H9 (cell line): ENCODE data around the gene ADAM29. TPM values are rescaled to one million over a fixed set of nuclear protein-coding genes. Genes with fewer than 3 reads are reported as not detected.

Experiments used
- DNase-seq: peaks from one replicate; pipeline ENCODE4 v3.0.0-alpha.2; 2017
- H2AFZ ChIP-seq: one replicate; pipeline ENCODE4 v1.6.1; 2013; ENCODE audit warnings: mild to moderate bottlenecking, low read length, control low read depth, moderate library complexity
- H2AK5ac ChIP-seq: 2 replicates; pipeline ENCODE4 v1.6.1; 2013; ENCODE audit warnings: low read length, control low read depth, mixed read lengths; ENCODE audit not compliant: insufficient read length
- H2BK120ac ChIP-seq: one replicate; pipeline ENCODE4 v1.6.1; 2013; ENCODE audit warnings: low read depth, mild to moderate bottlenecking, low read length, control low read depth, inconsistent platforms; ENCODE audit not compliant: poor library complexity, severe bottlenecking
- H2BK12ac ChIP-seq: 2 replicates; pipeline ENCODE4 v1.6.1; 2013; ENCODE audit warnings: low read length, control low read depth, mixed read lengths, low read depth; ENCODE audit not compliant: insufficient read length
- H2BK15ac ChIP-seq: 2 replicates; pipeline ENCODE4 v1.6.1; 2013; ENCODE audit warnings: low read depth, low read length, control low read depth
- H2BK20ac ChIP-seq: one replicate; pipeline ENCODE4 v1.6.1; 2013; ENCODE audit warnings: low read depth, mild to moderate bottlenecking, low read length, control low read depth, inconsistent platforms; ENCODE audit not compliant: poor library complexity, severe bottlenecking
- H2BK5ac ChIP-seq: 2 replicates; pipeline ENCODE4 v1.6.1; 2013; ENCODE audit warnings: low read length, control low read depth, mixed read lengths; ENCODE audit not compliant: insufficient read length
- H3K14ac ChIP-seq: 2 replicates; pipeline ENCODE4 v1.6.1; 2013; ENCODE audit warnings: low read length, control low read depth; ENCODE audit not compliant: insufficient read depth
- H3K18ac ChIP-seq: 2 replicates; pipeline ENCODE4 v1.6.1; 2013; ENCODE audit warnings: low read depth, mild to moderate bottlenecking, mixed read lengths, low read length, control low read depth; ENCODE audit not compliant: insufficient read length
- H3K23ac ChIP-seq: 2 replicates; pipeline ENCODE4 v1.6.1; 2013; ENCODE audit warnings: low read length, control low read depth, mixed read lengths, low read depth; ENCODE audit not compliant: insufficient read length
- H3K23me2 ChIP-seq: 2 replicates; pipeline ENCODE4 v1.6.1; 2013; ENCODE audit warnings: low read depth, mild to moderate bottlenecking, mixed read lengths, low read length, control low read depth; ENCODE audit not compliant: insufficient read length, poor library complexity, severe bottlenecking
- H3K27ac ChIP-seq: 2 replicates; pipeline ENCODE4 v1.5.1; 2013; ENCODE audit warnings: low read length, control low read depth, mixed read lengths, low read depth; ENCODE audit not compliant: insufficient read length
- H3K27me3 ChIP-seq: 2 replicates; pipeline ENCODE4 v1.6.1; 2013; ENCODE audit warnings: low read length, control low read depth, inconsistent platforms; ENCODE audit not compliant: insufficient read depth
- H3K4ac ChIP-seq: 2 replicates; pipeline ENCODE4 v1.6.1; 2013; ENCODE audit warnings: low read depth, mild to moderate bottlenecking, control low read depth, inconsistent platforms, low read length, moderate library complexity
- H3K4me1 ChIP-seq: 2 replicates; pipeline ENCODE4 v1.6.1; 2013; ENCODE audit warnings: low read length, control low read depth, inconsistent platforms; ENCODE audit not compliant: insufficient read depth
- H3K4me2 ChIP-seq: 2 replicates; pipeline ENCODE4 v1.6.1; 2013; ENCODE audit warnings: low read length, control low read depth, mixed read lengths; ENCODE audit not compliant: insufficient read length, insufficient read depth
- H3K56ac ChIP-seq: 2 replicates; pipeline ENCODE4 v1.6.1; 2013; ENCODE audit warnings: low read depth, mild to moderate bottlenecking, mixed read lengths, low read length, control low read depth; ENCODE audit not compliant: insufficient read length
- H3K79me1 ChIP-seq: 2 replicates; pipeline ENCODE4 v1.6.1; 2013; ENCODE audit warnings: low read depth, mild to moderate bottlenecking, moderate library complexity, low read length, control low read depth, inconsistent platforms; ENCODE audit not compliant: insufficient read depth, poor library complexity, severe bottlenecking
- H3K79me2 ChIP-seq: 2 replicates; pipeline ENCODE4 v1.6.1; 2013; ENCODE audit warnings: low read length, control low read depth, inconsistent platforms; ENCODE audit not compliant: insufficient read depth
- H3K9ac ChIP-seq: 2 replicates; pipeline ENCODE4 v1.6.1; 2013; ENCODE audit warnings: low read length, control low read depth, mixed read lengths; ENCODE audit not compliant: insufficient read length; ENCODE audit errors: extremely low read depth
- H3K9me3 ChIP-seq: one replicate; pipeline ENCODE4 v1.6.1; 2013; ENCODE audit warnings: low read depth, low read length, inconsistent platforms; ENCODE audit not compliant: control insufficient read depth
- H3T11ph ChIP-seq: one replicate; pipeline ENCODE4 v1.6.1; 2013; ENCODE audit warnings: mild to moderate bottlenecking, low read length, control low read depth, inconsistent platforms
- H4K20me1 ChIP-seq: one replicate; pipeline ENCODE4 v1.6.1; 2013; ENCODE audit not compliant: control insufficient read depth, insufficient read length, insufficient read depth
- H4K5ac ChIP-seq: 2 replicates; pipeline ENCODE4 v1.6.1; 2013; ENCODE audit warnings: low read depth, mild to moderate bottlenecking, mixed read lengths, low read length, control low read depth; ENCODE audit not compliant: insufficient read length
- H4K8ac ChIP-seq: replicated peaks from 2 replicates; pipeline ENCODE4 v1.6.1; 2013; ENCODE audit warnings: low read length, control low read depth, mixed read lengths, low read depth; ENCODE audit not compliant: insufficient read length
- H4K91ac ChIP-seq: 2 replicates; pipeline ENCODE4 v1.6.1; 2013; ENCODE audit warnings: low read depth, mild to moderate bottlenecking, moderate library complexity, mixed read lengths, low read length, control low read depth; ENCODE audit not compliant: insufficient read length
- H3K27ac Mint-ChIP-seq, 3 experiments: 2 replicates in 2 of 3; 3 replicates in 1 of 3; pipeline ENCODE4 v1.8.0; 2020 to 2021; ENCODE audit warnings: mixed read lengths in 3 of 3, mild to moderate bottlenecking in 1 of 3, moderate library complexity in 1 of 3
- H3K27me3 Mint-ChIP-seq: 2 replicates; pipeline ENCODE4 v1.8.0; 2021; ENCODE audit warnings: low read depth, mild to moderate bottlenecking, moderate library complexity, mixed read lengths
- H3K36me3 Mint-ChIP-seq, 3 experiments: 2 replicates in 2 of 3; 3 replicates in 1 of 3; pipeline ENCODE4 v1.8.0; 2020 to 2021; ENCODE audit warnings: low read depth in 3 of 3, mixed read lengths in 3 of 3; ENCODE audit not compliant: insufficient read depth in 1 of 3
- H3K4me1 Mint-ChIP-seq, 2 experiments: 2 replicates each; pipeline ENCODE4 v1.8.0; 2020; ENCODE audit warnings: mixed read lengths in 2 of 2
- H3K4me3 Mint-ChIP-seq, 2 experiments: 2 replicates in 1 of 2; 3 replicates in 1 of 2; pipeline ENCODE4 v1.8.0; 2020 to 2021; ENCODE audit warnings: mild to moderate bottlenecking in 2 of 2, mixed read lengths in 2 of 2, moderate library complexity in 1 of 2
- H3K9me3 Mint-ChIP-seq, 2 experiments: 2 replicates in 1 of 2; 3 replicates in 1 of 2; pipeline ENCODE4 v1.8.0; 2020; ENCODE audit warnings: mild to moderate bottlenecking in 2 of 2, mixed read lengths in 2 of 2, moderate library complexity in 1 of 2
- CTCF ChIP-seq: fragments of 200-600 bp; sonication (generic); conservative IDR thresholded peaks from 3 replicates; pipeline ENCODE4 v1.8.0; 2021; ENCODE audit warnings: antibody characterized with exemption, mild to moderate bottlenecking
- WGBS: extraction: QIAGEN DNeasy Blood & Tissue Kit; methylation state at CpG from one replicate; pipeline ENCODE4 v1.1.7; 2013; ENCODE audit warnings: missing lambda C conversion rate, low lambda C conversion rate, mixed read lengths; ENCODE audit not compliant: insufficient read length; ENCODE audit errors: extremely low coverage; 5-methylcytosine and 5-hydroxymethylcytosine counted together
- total RNA-seq: library from RNA; stranded (reverse); gene quantifications from 2 replicates; pipeline ENCODE4 v1.2.1, GENCODE V29; 2021

ADAM29 gene
- total RNA-seq, 1 experiment from 2014 or later: not detected

GRCh38 chr4:174912919-174913543, 5.1 kb upstream of the ADAM29 start:
- Histone ChIP-seq H3K18ac (no peak overlapping the region), H3K79me2 (no peaks in the 10 kb centered on the region), H3K23ac (no peak overlapping the region), H2AFZ (no peak overlapping the region), H3K27me3 (no peaks in the 10 kb centered on the region), H3K4me1 (no peaks in the 10 kb centered on the region), H3K4me2 (no peak overlapping the region), H3K4ac (no peak overlapping the region), H2BK120ac (no peak overlapping the region), H4K5ac (no peak overlapping the region), H3K23me2 (no peaks in the 10 kb centered on the region), H3K9ac (no peak overlapping the region), H4K91ac (no peak overlapping the region), H2AK5ac (no peak overlapping the region), H4K20me1 (no peaks in the 10 kb centered on the region), H3K56ac (no peak overlapping the region), H3K14ac (no peak overlapping the region), H2BK15ac (no peak overlapping the region), H3K79me1 (no peaks in the 10 kb centered on the region), H2BK12ac (no peak overlapping the region), H3K27ac (no peak overlapping the region), H3T11ph (no peak overlapping the region), H2BK5ac (no peak overlapping the region), H3K9me3 (no peaks in the 10 kb centered on the region), H4K8ac (no peak overlapping the region), H2BK20ac (no peak overlapping the region)
- H3K9me3 Mint-ChIP-seq: peaks cover 8 to 10% of the 10 kb centered on the region in 2 experiments
- no peak for TF ChIP-seq CTCF
- no peak for DNase-seq
- H3K4me3 Mint-ChIP-seq: no peak overlapping the region
- H3K27me3 Mint-ChIP-seq: no peaks in the 10 kb centered on the region
- H3K36me3 Mint-ChIP-seq: peaks cover 0 to 8% (median 2%) of the 10 kb centered on the region in 3 experiments; a peak in 6 of 7 replicates
- no peak overlapping the region for H3K27ac Mint-ChIP-seq
- no CpG with 5 or more reads among the region's 3 CpGs for WGBS
- no peaks in the 10 kb centered on the region for H3K4me1 Mint-ChIP-seq
